GM19467 (cell line): ENCODE results near the gene COL5A1.

ENCODE experiments used
- ATAC-seq: cut with Tn5 transposase; IDR thresholded peaks from one replicate; pipeline ENCODE4 v1.9.1; 2021; ENCODE audit warnings: mild to moderate bottlenecking, moderate library complexity; ENCODE audit not compliant: unreplicated experiment

COL5A1 gene

DNA sequence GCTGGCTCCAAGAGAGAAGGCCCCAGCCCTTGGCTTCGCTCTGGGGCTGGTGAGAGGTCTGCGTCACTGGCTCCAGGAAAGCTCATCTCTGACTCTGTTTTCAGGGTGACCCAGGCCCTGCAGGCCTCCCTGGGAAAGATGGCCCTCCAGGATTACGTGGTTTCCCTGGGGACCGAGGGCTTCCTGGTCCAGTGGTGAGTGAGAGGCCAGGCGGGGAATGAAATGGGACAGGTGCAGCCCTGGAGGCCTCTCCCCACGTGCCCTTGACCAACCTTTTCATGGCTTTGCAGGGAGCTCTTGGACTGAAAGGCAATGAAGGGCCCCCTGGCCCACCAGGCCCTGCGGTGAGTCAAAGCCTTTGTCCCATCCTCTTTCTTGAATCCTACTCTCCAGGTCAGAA lies 163.3 kb downstream of the COL5A1 start:
- no peak for ATAC-seq

DNA sequence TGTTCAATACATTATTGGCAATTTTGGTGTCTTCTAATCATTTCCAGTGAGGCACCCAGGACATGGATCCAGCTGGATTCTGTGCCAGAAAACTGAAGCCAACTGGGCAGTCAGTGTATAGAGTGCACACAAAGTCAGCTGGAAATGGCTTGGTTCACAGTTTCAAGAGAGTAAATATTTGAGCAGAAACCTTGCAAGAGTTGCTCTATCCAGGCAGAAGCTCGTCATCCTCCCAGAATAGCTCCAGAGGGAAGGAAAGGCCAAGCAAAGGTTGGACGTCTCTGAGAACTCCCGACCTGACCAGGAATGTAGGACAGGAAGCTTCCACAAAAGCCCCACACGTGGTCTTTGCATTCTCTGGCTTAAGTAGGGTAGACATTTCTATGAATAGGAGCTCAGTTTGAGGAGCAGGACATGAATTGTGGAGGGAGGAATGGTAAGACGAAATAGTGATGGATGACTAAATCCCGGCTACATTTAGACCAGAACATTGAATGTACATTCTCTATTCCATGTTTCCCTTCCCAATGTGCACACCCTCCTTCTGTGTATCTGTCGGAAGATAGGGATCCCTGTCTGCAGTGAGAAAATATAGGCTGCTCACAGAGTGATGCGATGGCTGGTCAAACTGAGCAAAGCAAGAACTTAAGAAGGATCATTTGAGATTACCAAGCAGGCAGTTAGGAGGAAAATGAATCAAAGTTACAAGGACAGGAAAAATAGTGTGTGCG lies 166.3 kb downstream of the COL5A1 start:
- ATAC-seq, result no peak

DNA sequence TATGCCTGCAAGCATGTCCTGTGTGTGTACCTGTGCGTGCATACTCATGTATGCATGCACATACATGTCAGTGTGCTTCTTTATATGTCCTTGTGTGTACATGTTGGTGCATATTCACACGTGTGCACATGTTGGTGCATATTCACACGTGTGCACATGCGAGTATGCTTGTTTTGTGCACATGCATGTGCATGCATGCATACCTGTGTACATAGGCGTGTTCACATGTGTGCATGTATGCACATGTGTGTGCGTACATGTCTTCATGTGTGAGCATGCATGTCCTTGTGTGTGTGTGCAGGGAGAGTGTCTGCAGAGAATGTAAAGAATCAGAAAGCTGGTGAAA lies 166.8 kb downstream of the COL5A1 start:
- no peak for ATAC-seq

DNA sequence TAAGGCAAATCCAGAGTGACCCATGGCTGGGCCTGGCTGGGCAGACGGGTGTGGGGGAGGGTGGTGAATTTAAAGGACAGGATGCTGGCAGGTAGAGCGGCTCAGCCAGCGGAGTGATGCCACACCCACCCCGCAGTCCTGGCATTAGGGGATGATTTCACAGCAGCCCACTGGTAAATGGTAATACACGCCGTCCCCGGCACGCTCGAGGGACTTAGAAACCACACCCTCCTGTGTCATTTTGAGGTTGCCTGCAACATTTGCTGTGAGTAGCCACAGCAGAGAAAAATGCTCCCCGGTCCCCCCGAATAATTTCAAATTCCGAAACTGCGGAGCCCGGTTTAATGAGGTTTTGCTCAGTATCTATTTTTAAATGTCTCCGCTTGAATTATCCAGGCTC lies 167.7 kb downstream of the COL5A1 start:
- ATAC-seq, result no peak

DNA sequence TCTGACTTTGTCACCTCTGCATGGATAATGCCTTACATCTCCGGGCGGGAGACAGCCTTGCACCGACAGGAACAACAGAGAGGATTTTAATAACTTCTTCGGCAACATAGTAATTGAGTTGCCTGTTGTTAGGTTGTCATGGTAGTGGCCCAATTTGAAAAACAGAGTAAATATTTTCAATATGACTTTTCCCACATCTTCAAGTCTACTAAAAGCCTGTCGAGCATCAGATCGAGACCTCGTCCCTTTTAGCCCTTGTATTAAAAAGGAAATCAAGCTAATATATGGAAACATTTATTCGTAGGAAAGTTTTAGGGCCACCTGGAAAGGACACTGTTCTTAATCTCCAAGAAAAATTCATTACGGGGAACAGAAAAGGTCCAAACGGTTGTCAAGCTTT lies 168.2 kb downstream of the COL5A1 start:
- no peak for ATAC-seq

DNA sequence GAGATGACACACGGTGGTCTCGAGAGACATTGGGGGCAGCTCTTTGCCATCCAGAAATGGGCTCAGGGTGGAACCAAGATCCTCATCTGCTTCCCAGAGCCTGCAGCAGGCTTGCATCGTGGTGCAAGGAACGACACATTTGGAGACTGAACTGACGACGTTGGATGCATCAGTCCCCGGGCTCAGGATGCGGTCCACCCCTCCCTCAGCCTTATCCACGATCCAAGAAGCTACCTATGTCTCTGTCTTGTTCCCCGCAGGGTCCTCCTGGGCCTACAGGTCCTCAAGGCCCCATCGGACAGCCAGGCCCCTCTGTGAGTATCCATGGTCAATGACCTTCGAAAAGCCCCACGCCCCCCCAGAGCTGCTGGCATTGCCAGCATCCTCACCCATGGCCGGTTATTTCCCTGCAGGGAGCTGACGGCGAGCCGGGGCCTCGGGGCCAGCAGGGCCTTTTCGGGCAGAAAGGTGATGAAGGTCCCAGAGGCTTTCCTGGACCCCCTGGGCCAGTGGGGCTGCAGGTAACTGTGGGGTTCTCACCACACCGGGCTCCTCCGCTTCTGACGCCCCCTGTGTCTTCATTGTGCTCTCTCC lies 169.6 kb downstream of the COL5A1 start:
- ATAC-seq, result no peak

DNA sequence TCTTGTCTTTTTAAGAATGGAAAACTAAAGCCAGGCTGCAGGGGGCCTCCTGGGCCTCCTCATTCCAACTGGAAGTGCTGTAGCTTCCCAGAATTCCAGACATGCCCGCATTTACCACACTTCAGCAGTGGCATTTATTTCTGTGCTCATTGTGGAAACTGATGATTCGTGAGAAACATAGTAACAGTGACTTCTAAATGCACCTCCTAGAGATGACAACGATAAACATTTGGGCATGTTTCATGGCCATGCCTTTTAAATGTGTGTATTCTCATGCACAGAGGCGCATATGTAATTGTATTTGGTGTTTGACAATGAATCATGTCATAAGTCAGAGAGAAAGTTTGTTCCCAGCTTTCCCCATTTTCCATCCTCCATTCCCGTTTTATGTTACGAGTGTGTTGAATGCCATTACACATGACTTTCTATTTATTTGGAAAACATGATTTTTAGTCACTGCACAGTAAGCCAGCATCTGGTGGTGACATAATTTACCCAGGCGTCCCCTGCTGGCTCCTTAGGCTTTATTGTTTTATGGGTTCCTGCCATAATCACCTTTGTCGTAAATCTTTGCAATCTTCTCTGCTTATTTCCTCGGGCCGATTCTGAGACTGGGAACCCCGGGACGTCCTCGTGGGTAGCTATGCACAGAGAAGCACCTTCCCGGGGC lies 170.2 kb downstream of the COL5A1 start:
- ATAC-seq, result no peak

DNA sequence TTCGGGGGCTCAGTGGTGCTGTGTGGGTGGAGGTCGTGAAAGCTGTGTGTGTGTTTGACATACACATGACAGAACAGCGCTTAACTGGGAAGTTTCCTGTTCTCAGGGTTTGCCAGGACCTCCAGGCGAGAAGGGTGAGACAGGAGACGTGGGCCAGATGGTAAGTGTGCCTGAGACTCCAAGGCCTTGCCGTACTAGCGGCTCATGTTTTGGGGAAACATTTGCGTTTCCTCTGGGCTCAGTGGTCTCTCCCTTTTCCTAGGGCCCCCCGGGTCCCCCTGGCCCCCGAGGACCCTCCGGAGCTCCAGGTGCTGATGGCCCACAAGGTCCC lies 170.7 kb downstream of the COL5A1 start:
- ATAC-seq, result no peak

DNA sequence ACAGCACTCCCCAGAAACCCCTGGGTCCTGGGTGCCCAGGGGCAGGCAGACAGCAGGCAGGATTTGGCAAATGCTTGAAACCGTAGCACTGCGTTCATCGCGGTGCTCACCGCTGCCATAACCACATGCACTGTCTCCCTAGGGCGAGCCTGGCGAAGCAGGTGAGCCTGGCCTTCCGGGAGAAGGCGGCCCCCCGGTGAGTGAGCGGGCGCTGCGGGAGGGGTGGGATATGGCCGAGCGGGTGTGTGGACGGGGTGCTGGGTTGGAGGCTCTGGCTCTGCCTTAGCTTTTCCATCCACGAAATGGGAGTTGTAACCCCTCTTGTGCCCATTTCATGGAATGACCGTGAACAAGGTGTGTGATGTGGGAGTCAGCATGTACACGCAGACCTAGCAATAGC lies 172.2 kb downstream of the COL5A1 start:
- ATAC-seq, result no peak

DNA sequence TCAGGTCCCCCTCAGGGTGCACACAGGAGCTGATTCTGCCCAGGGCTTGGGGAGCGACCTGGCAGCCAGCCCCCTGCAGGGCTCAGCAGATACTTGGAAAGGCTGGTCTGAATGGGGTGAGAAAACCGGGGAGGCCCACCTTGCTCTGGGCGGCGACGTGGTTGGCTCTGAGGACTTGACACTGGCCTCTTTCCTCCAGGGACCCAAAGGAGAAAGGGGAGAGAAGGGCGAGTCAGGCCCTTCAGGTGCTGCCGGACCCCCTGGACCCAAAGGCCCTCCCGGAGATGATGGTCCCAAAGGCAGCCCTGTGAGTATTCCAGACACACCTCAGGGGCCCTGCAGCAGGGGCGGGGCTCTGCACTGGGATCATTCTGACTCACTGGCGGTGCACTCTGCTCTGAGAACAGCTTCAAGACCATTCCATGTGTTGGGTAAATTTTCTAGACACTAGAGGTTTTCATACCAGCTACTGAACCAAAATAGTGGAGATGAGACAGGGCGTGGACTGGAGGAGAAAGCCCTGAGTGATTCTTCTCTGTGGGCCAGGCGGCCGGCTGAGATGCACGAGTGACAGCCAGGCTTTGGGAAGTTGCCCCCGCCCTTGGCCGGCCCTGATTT lies 173.1 kb downstream of the COL5A1 start:
- ATAC-seq, result no peak

DNA sequence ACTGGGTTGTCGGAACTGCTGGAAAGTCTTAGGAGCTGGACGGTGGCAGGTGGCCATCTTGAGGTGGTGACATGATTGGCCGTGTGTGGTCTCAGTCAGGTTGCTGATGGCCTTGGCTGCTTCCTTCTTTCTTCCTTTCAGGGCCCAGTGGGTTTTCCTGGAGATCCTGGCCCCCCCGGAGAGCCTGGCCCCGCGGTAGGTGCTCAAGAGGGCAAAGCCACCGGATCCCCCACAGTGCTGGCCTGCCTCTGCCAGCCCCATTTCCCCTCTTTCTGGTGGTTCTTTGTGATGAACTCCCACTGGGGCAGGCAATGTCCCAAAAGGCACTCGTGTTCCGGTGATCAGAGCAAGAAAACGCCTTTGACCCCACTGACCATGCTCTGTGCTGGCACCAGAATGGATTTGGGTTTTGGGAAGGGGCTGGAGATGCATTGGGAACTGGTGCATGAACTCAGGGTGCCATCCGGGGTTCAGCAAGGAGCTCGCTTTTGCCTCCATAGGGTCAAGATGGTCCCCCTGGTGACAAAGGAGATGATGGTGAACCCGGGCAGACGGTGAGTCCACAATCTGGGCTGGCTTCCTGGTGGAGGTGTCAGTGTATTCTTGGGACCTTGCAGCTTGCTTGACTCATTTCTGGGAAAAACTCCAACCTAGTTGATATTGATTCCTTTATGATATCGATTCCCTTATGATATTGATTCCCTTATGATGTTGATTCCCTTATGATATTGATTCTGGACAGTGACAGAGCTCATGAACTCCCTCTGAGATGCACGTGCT lies 174.0 kb downstream of the COL5A1 start:
- no peak for ATAC-seq

DNA sequence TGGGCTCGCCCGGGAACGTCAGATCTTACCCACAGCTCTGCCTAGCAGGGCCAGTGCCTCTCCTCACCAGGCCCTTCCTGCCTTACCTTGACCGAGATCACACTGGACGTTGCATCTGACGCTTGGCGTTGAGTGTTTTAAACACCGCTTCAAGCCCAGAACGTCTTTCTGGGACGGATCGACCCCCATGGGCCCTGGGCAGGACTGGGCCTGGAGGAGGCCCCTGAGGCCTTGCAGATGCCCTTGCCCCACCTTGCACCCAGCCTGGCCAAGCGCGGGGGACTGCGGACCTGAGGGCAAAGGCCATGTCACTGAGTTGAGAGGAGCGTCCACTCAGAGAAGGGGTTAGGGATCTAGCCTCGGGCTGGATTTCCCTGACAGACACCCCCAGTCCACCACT lies 174.7 kb downstream of the COL5A1 start:
- ATAC-seq, result no peak

DNA sequence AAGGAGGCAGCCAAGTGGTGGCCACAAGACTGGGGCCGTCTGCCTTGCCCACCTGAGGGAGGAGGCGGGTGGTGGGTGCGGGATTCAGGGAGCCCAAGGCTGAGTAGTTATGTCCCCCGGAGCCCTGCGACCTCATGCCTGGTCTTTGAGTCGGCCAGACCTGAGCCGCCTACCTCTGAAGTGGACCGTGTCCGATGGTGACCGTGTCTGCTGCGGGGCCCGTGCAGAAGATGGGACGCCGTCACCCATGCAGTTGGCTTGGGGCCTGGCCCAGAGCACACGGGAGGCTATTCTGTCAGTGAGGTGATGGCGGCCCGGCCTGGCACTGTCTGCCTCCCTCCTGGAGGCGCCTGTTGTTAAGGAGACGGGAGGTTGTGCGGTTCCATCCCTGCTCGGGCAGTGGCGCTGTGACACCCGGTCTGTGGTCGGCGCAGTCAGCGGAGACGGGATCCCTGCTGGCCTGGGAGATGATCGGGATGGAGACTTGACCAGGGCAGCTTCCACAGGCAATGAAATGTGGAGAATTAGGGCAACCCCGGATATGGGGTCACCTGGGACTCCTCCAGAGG lies 176.5 kb downstream of the COL5A1 start:
- ATAC-seq, result no peak

DNA sequence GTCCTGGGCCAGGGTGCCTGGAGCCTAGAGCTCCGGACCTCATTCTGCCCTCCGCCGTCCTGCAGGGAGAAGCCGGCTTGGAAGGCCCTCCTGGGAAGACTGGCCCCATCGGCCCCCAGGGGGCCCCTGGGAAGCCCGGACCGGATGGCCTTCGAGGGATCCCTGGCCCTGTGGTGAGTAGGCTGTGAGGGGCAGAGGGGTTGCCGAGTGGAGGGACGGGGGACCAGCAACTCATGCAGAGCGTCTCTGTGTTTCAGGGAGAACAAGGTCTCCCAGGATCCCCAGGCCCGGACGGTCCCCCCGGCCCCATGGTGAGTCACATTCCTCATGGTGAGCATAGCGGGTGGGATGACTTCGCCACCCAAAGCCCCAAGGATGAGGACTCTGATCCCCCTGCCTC lies 177.0 kb downstream of the COL5A1 start:
- ATAC-seq, result no peak

DNA sequence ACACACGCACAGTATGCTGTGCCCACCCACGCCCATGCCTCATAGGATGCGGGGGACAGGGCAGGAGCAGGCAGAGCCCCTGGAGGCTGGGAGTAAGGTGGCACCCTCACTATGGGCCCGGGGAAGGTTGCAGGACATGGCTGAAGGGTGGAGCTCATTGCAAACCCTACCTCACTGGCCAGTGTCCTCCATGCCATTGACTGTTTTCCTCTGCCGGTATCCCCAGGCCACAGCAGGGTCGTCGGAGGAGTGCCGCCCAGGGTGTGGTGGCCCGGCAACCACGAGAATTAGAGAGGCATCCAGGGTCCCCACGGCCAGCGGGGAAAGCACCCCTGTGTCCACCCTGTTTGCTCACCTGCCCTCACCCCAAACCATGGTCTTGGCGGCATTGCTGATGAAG lies 179.3 kb downstream of the COL5A1 start:
- no peak for ATAC-seq

DNA sequence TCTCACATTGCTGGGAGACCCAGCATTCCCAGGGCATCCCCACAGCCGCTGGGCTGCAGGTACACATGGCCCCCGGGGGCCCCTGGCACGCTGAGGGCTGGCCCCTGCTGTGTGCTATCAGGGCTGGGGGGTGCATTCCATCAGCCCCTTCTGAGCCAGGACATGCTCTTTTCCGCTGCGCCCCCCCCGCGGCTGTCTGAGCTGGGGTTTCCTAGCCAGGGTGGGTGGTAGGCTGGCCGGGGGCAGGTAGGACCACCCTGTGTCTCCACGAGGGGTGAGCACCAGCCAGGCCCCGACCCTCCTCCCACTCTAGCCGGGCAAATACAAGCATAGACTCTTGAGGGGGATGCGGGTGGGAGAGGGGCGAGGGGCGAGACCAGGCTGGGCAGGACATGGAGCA lies 180.9 kb downstream of the COL5A1 start:
- ATAC-seq, result no peak

DNA sequence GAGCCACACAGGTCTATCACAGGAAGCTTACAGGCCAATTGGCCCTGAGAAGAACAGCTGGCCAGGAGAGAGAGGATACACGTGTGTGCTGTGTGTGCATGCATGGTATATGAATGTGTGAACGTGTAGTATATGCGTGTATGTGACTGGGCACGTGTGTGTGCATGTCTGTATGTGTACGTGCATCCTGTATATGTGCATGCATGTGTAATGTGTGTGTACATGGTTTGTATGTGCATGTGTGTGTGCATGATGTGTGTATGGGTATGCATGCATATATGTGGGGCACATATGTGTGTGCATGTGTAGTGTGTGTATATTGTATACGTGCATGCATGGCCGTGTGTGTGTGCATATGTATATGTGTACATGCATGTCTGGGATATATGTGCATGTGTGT lies 182.0 kb downstream of the COL5A1 start:
- no peak for ATAC-seq

DNA sequence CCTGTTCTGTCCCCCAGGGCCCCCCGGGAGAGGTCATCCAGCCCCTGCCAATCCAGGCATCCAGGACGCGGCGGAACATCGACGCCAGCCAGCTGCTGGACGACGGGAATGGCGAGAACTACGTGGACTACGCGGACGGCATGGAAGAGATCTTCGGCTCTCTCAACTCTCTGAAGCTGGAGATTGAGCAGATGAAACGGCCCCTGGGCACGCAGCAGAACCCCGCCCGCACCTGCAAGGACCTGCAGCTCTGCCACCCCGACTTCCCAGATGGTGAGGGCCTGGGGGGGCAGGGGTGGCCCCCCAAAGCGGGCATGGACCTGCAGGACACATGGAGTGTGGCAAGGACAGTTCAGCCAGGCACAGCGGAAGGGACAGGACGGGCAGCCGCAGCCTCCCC lies 183.0 kb downstream of the COL5A1 start:
- no peak for ATAC-seq

DNA sequence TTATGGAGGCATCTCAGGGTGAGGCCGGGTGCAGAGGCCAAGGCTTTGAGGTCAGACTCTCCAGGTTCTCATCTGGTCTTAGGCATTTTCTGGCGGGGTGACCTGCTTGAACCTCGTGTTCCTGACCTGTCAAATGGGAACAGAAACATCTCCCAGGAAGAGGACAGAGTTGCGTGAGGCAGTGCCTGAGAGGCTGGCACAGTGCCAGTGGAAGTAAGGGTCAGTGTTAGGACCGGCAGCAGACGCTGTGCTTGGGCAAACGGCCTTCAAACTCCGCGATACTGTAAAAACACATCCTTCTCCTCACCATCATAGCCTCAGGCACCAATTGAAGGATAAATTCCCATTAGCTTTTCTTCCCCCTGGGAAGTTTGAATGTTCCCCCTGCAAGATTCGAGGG lies 183.4 kb downstream of the COL5A1 start:
- no peak for ATAC-seq

DNA sequence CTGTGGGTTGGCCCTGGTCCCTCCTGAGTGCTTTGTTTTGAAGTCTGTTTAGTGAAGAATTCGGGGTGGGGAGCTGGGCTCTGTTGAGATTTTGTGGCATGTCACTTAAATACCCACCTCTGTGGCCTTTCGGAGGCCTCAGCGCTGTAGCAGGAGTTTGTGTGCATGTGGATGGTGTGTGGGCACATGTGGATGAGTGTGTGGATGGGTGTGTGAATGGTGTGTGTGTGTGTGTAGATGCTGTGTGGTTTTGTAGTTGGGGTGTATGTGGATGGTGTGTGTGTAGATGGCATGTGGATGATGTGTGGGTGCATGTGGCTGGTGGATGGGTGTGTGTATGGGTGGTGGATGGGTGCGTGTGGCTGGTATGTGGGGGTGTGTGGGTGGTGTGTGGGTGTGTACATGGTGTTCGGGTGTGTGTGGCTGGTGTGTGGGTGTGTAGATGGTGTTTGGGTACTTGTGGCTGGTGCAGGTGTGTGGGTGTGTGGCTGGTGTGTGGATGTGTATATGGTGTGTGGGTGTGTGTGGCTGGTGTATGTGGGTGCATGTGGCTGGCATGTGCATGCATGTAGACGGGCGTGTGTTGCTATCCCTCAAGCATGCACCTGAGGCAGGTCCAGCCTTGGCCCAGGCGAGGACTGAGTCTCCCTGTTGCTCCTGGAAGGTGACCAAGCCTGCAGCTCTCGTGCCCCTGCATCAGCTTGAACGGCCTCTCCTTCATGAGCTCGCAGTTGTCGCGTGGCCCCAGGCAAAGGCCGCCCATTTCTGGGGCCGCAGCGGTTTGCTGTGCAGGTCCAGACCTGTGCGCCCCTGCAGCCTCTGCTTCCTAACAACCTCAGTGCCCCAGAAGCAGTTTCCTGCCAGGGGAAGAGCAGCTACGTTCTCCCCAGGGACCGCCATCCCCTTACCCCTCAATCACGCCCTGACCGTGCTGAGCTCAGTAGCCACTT lies 185.0 kb downstream of the COL5A1 start:
- no peak for ATAC-seq
